Left lung (tissue), 10 donors: ENCODE data around the gene LRMDA. TPM values are rescaled to one million over a fixed set of nuclear protein-coding genes. Genes with fewer than 3 reads are reported as not detected.

ENCODE experiments used
- ATAC-seq: fragments of 200-7000 bp; cut with Tn5 transposase; one replicate; pipeline ENCODE4 v1.9.1; 2020; ENCODE audit warnings: moderate library complexity
- DNase-seq, 4 donors: peaks; one replicate each; pipeline ENCODE4 v3.0.0-alpha.2; 2013 to 2020
- H3K27ac ChIP-seq, 2 donors: fragments of 200-600 bp; sonication (generic) in 1 of 2; one replicate each; pipeline versions ENCODE4 v1.5.0 to v1.8.0; 2020 to 2021
- H3K27me3 ChIP-seq, 2 donors: fragments of 200-600 bp; sonication (generic) in 1 of 2; one replicate each; pipeline versions ENCODE4 v1.5.0 to v1.8.0; 2020 to 2021
- H3K36me3 ChIP-seq, 2 donors: fragments of 200-600 bp; sonication (generic) in 1 of 2; one replicate each; pipeline versions ENCODE4 v1.5.0 to v1.8.0; 2020 to 2021
- H3K4me1 ChIP-seq, 2 donors: fragments of 200-600 bp; one replicate each; pipeline ENCODE4 v1.8.0; 2021
- H3K4me3 ChIP-seq, 2 donors: fragments of 200-600 bp; sonication (generic) in 1 of 2; one replicate each; pipeline versions ENCODE4 v1.5.0 to v1.8.0; 2020 to 2021; ENCODE audit warnings: mild to moderate bottlenecking in 1 of 2
- H3K9me3 ChIP-seq, 2 donors: fragments of 200-600 bp; sonication (generic) in 1 of 2; one replicate each; pipeline versions ENCODE4 v1.5.0 to v1.8.0; 2020 to 2021
- intact Hi-C, 2 donors: fragments of 100-400 bp; cut with DNase I; formaldehyde crosslinking; loops; one replicate each; pipeline versions ENCODE4 v1.11.2 to v1.14.2; 2022
- polyA plus RNA-seq, 6 donors: library from polyadenylated mRNA; unstranded; fragments of 120-200 nt; gene quantifications; one replicate each; pipeline ENCODE4 v1.2.1, GENCODE V29; 2013; ENCODE audit not compliant: insufficient read length in 6 of 6
- total RNA-seq, 2 donors: library from RNA; stranded (reverse); fragmentation: NEBNext Ultra II Directional; extraction: Animal tissue kit (Norgen Biotek cat#: 25700); gene quantifications; one replicate each; pipeline ENCODE4 v1.2.1, GENCODE V29; 2021
- TF ChIP-seq, protein P1 (sequence below), 2 donors: fragments of 200-600 bp; sonication (generic) in 1 of 2; IDR thresholded peaks; one replicate each; pipeline versions ENCODE4 v1.5.0 to v1.8.0; 2021; ENCODE audit warnings: antibody characterized with exemption in 2 of 2
- donor health status: DM: no; HTN: yes; CAD: no.
- donor health status: DM: no; HTN: no; CAD: no.

Gene LRMDA
- total and polyA plus RNA-seq, 8 donors: 13.9 to 23.6 (median 18.7) TPM

DNA sequence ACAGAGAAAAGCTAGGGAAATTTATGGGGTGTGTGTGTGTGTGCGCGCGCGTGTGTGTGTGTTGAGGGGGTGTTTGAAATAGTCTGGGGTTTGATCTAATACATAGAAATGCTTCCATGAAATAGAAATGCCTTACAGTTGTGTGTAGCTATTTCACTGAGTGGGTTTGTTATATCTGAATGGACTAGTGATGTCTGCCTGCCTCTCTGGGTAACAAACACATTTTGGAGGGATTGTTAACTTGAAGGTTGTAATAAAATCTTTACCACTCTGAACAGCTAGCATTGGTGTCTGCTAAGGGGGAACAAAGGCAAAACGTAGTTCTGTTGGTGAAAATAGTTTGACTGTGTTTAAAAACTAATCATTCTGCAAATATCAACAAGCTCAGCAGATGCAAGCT lies 509.3 kb downstream of the LRMDA start:
- H3K27ac ChIP-seq: no peak overlapping the region
- H3K4me3 ChIP-seq: no peak overlapping the region
- H3K4me1 ChIP-seq: peaks cover 0 to under 1% of the 10 kb centered on the region in 2 donors
- DNase-seq (no peak), ATAC-seq (no peak)
- intact Hi-C loops: no loop called here
- TF ChIP-seq, protein P1, sequence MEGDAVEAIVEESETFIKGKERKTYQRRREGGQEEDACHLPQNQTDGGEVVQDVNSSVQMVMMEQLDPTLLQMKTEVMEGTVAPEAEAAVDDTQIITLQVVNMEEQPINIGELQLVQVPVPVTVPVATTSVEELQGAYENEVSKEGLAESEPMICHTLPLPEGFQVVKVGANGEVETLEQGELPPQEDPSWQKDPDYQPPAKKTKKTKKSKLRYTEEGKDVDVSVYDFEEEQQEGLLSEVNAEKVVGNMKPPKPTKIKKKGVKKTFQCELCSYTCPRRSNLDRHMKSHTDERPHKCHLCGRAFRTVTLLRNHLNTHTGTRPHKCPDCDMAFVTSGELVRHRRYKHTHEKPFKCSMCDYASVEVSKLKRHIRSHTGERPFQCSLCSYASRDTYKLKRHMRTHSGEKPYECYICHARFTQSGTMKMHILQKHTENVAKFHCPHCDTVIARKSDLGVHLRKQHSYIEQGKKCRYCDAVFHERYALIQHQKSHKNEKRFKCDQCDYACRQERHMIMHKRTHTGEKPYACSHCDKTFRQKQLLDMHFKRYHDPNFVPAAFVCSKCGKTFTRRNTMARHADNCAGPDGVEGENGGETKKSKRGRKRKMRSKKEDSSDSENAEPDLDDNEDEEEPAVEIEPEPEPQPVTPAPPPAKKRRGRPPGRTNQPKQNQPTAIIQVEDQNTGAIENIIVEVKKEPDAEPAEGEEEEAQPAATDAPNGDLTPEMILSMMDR (IDR thresholded peaks at IDR 0.05): no peak
- H3K9me3 ChIP-seq: peaks cover 0 to 9% of the 10 kb centered on the region in 2 donors
- H3K36me3 ChIP-seq: no peaks in the 10 kb centered on the region
- H3K27me3 ChIP-seq: no peaks in the 10 kb centered on the region

DNA sequence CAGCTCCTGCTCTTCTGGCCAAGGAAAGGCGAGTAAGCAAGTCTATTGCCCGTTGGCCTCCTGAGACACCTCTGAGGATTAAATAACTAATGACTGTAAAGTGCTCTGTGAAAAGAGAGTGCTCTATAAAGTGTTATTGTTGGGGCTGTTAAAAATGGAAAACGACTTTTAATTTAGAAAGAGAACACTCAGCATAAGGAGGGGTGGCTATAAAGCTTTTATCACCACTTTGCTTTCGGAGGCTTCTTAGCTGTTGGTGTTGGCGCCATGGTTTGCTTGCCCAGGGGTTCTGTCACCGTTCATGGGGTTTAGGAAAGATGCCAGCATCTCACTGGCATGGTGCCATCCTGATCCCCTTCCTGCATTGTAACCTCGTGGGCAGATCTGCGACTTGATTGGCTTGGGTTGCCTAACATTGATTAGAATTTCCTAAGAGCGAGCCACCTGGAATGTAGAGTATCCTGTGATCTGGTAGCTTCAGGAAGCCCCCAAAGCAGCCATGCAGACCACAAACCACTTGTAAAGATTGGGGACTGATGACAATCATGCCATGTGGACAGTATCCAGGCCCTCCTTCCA lies 509.9 kb downstream of the LRMDA start:
- peaks cover 0 to 9% of the 10 kb centered on the region in 2 donors for H3K9me3 ChIP-seq
- H3K4me1 ChIP-seq: no peaks in the 10 kb centered on the region
- ATAC-seq (no peak), DNase-seq (no peak)
- H3K27me3 ChIP-seq: no peaks in the 10 kb centered on the region
- H3K4me3 ChIP-seq: no peak overlapping the region
- TF ChIP-seq, protein P1 (IDR thresholded peaks at IDR 0.05): no peak
- H3K27ac ChIP-seq: no peak overlapping the region
- no peaks in the 10 kb centered on the region for H3K36me3 ChIP-seq
- intact Hi-C loops: no loop called here

DNA sequence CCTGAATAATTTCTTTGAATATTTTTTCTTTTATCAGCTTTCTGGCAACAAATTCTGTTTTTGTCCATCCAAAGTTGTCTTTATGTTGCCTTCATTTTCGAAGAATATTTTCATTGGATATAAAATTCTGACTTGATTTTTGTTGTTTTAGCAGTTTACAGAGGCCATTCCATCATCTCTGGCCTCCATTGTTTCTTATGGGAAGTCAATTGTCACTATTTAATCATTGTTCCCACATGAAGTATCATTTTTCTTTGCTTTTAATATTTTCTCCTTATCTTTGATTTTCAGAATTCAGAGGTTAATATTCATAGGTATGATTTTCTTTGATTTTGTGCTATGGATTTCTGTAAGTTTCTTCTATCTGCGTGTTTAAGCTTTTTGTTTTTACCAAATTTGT lies 512.6 kb downstream of the LRMDA start:
- ATAC-seq (no peak), DNase-seq (no peak)
- TF ChIP-seq, protein P1 (IDR thresholded peaks at IDR 0.05): no peak
- H3K9me3 ChIP-seq: peaks cover 0 to 9% of the 10 kb centered on the region in 2 donors
- no peak overlapping the region for H3K4me3 ChIP-seq
- H3K36me3 ChIP-seq: no peaks in the 10 kb centered on the region
- H3K4me1 ChIP-seq: no peaks in the 10 kb centered on the region
- H3K27me3 ChIP-seq: no peaks in the 10 kb centered on the region
- intact Hi-C loops: no loop called here
- no peak overlapping the region for H3K27ac ChIP-seq

DNA sequence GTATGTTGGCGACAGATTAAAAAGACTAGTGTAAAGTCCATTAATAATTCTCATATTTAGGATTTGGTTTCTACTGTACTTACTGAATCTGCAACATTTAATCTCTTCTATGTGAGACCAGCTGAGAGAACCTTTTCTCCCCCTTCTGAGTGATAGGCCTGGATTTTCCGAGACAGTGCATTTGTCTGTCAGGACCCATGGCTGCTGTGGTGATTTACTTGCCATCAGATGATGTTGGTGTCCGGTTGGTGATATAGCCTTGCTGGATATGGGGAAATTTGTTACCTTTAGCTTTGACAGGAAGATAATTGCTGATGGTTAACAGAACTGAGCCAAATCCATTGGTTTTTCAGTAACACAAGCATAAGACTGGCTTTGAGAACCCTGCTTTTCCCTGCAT lies 517.2 kb downstream of the LRMDA start:
- TF ChIP-seq, protein P1 (IDR thresholded peaks at IDR 0.05): no peak
- no peaks in the 10 kb centered on the region for H3K4me1 ChIP-seq
- no peaks in the 10 kb centered on the region for H3K36me3 ChIP-seq
- H3K4me3 ChIP-seq: no peak overlapping the region
- DNase-seq: no peak
- ATAC-seq: no peak
- H3K9me3 ChIP-seq: peaks cover 0 to 9% of the 10 kb centered on the region in 2 donors
- H3K27me3 ChIP-seq: no peaks in the 10 kb centered on the region
- no peak overlapping the region for H3K27ac ChIP-seq
- intact Hi-C loops: no loop called here

DNA sequence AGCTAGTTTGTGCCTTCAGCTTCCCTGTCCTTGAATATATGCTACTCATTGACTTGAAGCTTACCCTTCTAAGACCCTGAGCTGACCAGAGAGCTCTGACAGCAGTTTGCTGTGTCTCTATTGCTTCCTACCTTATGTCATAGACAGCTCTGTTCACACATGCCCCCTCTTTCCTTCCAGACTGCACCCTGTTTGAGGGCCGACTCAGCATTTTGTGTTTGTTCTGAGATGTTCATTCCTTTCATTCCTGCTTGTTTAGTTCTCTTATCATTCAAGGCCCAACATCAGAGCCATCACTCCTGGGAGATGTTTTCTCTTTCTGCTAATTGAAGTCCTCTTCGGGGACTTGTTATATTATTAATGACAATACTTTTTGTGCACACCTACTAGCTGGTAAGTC lies 518.9 kb downstream of the LRMDA start:
- intact Hi-C loops: no loop called here
- Histone ChIP-seq H3K27me3 (no peaks in the 10 kb centered on the region), H3K4me1 (peaks cover 0 to 14% of the 10 kb centered on the region in 2 donors), H3K27ac (no peak overlapping the region), H3K4me3 (no peak overlapping the region), H3K36me3 (no peaks in the 10 kb centered on the region), H3K9me3 (no peaks in the 10 kb centered on the region)
- ATAC-seq: no peak
- TF ChIP-seq, protein P1 (IDR thresholded peaks at IDR 0.05): no peak
- DNase-seq: no peak
